Measurements from ENCODE around the gene RUNX2. TPM values are rescaled to one million over a fixed set of nuclear protein-coding genes. Genes with fewer than 3 reads are reported as not detected.

Gene RUNX2
- total and polyA plus RNA-seq, 4 donors = 0.83 to 2.8 (median 2.0) TPM

DNA sequence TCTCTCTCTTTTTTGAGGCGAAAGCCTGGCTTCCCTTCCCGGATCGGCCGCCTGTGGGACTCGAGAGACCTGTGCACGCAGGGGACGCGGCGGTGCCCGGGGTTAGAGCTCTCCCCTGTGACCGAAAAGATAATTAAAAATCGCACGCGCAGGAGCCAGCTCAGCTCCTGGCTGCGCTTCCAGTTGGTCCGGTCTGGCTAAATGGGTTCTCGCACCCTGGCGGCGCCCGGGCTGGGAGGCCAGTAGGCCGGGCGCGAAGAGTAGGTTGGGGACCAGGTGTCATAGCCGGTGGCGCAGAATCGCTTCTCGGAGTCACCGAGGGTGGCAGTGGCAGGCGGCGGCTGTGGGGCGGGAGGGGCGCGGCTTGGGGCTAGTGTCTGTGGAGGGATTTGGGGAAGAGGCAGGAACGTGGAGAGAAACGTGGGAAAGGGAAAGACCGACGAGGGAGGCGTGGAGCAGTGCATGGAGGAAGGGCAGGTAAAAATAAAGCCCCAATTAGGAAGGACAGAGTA, 91.5 kb downstream of the RUNX2 start:
- 2% methylated on average over 32 of the region's 38 CpGs for WGBS (ENCODE audit: insufficient coverage)
- H3K27ac ChIP-seq (ENCODE audit: low read depth, low read length) = no peak overlapping the region
- peak overlapping the region; percentile 55 for H3K4me3 ChIP-seq (ENCODE audit: low read depth, low read length)
- peak in 3 of 6 donors; percentile 9 to 71 (median 59) for DNase-seq (ENCODE audit: low read depth in 4 of 6, low spot score in 6 of 6)
- H3K9me3 ChIP-seq (ENCODE audit: control insufficient read depth, insufficient read depth, low read length) = no peaks in the 10 kb centered on the region
- no peaks in the 10 kb centered on the region for H3K36me3 ChIP-seq (ENCODE audit: control insufficient read depth, insufficient read depth, low read length)
- H3K4me1 ChIP-seq (ENCODE audit: control insufficient read depth, insufficient read depth, low read length) = peaks cover 46% of the 10 kb centered on the region
- H3K27me3 ChIP-seq (ENCODE audit: control insufficient read depth, insufficient read depth, low read length) = peaks cover 89% of the 10 kb centered on the region

DNA sequence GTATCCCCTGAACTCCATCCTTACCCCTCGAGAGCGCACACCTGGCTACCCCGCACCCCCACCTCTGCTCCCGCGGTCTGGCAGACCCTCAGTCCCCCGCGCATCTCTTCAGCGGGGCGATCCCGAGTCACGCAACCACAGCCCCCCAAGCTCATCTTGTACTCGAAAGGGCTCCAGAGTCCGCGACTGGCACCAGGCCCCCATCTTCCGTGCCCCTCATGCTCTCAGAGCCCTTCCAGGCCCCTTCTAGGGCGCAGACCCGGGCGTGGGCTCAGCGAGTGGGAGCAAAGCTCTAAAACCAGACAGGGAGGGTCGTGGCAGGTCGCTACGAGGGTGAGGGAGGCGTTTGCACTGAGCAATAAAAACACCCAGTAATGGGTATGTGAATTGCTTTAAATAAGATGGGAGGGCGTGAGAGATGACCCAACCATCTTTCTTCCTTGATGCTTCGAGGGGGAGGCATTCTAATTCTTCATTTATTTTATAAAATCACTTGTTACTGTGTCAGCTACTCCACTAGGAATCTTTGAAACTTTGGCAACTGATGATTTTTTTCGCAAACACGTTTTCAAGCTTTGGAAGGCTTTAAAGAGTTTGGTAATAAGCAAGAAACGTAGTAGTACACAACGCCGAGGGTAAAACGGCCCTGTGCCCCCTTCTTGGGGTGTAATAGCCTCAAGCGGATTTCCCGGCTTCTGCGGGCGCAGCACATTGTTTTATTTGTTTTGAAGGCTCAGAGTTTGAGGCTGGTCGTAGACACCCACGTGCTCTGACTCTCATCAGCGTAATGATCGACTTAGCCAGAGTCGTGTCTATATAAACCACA, 92.2 kb downstream of the RUNX2 start:
- DNase-seq (ENCODE audit: low read depth in 4 of 6, low spot score in 6 of 6) = peak in 2 of 6 donors; percentile 48 to 54
- Histone ChIP-seq H3K27me3 (ENCODE audit: control insufficient read depth, insufficient read depth, low read length) (peaks cover 89% of the 10 kb centered on the region), H3K4me1 (ENCODE audit: control insufficient read depth, insufficient read depth, low read length) (peaks cover 46% of the 10 kb centered on the region), H3K27ac (ENCODE audit: low read depth, low read length) (no peak overlapping the region), H3K36me3 (ENCODE audit: control insufficient read depth, insufficient read depth, low read length) (no peaks in the 10 kb centered on the region), H3K9me3 (ENCODE audit: control insufficient read depth, insufficient read depth, low read length) (no peaks in the 10 kb centered on the region), H3K4me3 (ENCODE audit: low read depth, low read length) (peak overlapping the region; percentile 55)
- 3% methylated on average over 33 of the region's 40 CpGs for WGBS (ENCODE audit: insufficient coverage)

DNA sequence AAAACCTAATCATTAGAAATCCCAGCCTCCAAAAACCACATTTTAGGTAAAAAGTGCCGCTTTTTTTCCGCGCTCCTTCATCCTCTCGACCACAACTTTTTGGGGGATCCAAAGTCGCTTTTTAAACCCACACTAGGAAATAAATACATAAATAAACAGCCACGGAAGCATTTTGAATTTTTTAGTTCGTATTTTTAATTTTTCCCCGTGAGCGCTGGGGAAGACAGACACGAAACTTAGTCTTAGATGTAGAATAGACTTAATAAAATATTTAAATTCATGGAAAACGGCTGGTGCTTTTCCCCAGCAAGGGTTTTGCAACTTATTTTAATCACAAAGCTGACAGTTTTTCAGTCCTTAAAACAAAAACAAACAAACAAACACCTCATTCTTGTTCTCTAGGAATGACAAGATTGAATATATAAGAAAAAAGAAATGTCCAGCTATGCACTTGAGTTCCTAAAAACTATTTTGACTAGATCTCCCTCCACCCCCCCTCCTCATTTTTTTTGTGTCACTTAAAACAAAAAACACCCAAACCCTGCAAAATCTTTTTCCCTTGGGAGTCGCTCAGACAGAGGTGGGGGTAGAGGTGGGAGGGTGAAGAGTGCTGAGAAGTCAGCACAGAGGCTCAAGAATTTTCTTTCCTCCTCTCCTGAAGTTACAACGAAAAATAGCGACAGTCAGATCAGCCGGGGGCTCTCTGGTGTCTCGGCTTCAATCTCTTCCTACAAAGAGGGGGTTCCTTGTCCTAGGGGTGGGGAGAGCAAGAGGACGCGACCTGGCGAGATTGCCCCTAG, 93.0 kb downstream of the RUNX2 start:
- H3K27ac ChIP-seq (ENCODE audit: low read depth, low read length) = no peak overlapping the region
- WGBS (ENCODE audit: insufficient coverage) = 0% methylated on average over 10 of the region's 19 CpGs
- no peaks in the 10 kb centered on the region for H3K9me3 ChIP-seq (ENCODE audit: control insufficient read depth, insufficient read depth, low read length)
- H3K36me3 ChIP-seq (ENCODE audit: control insufficient read depth, insufficient read depth, low read length) = no peaks in the 10 kb centered on the region
- DNase-seq (ENCODE audit: low read depth in 4 of 6, low spot score in 6 of 6) = peak in 2 of 6 donors; percentile 22 to 50
- peak overlapping the region; percentile 55 for H3K4me3 ChIP-seq (ENCODE audit: low read depth, low read length)
- peaks cover 46% of the 10 kb centered on the region for H3K4me1 ChIP-seq (ENCODE audit: control insufficient read depth, insufficient read depth, low read length)
- peaks cover 83% of the 10 kb centered on the region for H3K27me3 ChIP-seq (ENCODE audit: control insufficient read depth, insufficient read depth, low read length)

DNA sequence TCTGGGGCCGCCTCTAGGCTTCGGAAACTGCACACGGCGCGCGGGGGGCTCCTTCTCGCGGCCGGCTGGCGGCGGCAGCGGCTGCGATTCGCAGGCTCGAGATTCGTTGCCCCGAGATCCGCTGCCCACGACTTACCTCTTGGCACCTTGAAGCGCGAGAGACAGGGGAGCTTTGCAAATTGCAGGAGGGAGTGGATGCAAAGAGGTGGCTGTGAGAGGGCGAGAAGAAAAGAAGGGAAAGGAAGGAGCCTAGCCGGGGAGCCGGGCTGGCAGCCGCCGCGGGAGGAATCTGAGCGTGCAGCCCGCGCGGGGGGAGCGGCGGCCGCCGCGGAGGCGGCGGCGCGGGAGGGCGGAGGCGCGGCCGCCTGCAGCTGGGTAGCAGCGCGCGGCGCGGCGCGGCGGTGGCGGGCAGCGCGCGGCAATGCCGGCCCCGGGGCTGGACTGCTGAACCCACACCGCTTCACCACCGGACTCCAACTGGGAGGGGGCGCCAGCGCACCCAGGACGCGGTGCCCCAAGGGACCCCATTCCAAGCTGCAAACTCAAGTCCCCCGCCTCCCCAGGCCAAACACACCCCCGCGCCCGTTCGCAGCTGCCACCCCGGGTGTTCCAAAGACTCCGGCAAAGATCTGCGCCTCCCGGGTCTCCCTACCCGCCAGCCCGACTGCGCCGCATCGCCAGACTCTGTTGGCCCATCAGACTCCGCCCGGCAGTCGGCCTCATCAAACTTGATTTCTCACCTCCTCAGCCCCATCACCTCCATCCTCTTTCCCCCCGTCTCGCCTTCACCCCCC, 93.8 kb downstream of the RUNX2 start:
- peaks cover 46% of the 10 kb centered on the region for H3K4me1 ChIP-seq (ENCODE audit: control insufficient read depth, insufficient read depth, low read length)

DNA sequence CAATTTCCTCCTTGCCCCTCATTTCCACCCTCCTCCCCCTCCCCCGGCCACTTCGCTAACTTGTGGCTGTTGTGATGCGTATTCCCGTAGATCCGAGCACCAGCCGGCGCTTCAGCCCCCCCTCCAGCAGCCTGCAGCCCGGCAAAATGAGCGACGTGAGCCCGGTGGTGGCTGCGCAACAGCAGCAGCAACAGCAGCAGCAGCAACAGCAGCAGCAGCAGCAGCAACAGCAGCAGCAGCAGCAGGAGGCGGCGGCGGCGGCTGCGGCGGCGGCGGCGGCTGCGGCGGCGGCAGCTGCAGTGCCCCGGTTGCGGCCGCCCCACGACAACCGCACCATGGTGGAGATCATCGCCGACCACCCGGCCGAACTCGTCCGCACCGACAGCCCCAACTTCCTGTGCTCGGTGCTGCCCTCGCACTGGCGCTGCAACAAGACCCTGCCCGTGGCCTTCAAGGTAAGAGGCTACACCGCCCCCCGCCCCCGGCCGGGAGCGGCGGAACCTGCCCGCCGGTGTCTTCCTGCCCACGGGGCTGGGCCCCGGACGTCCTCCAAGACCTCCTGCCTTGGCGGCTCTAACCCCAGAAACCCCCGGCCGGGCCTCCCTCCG, 94.5 kb downstream of the RUNX2 start:
- H3K27ac ChIP-seq (ENCODE audit: low read depth, low read length) = no peak overlapping the region
- H3K27me3 ChIP-seq (ENCODE audit: control insufficient read depth, insufficient read depth, low read length) = peaks cover 75% of the 10 kb centered on the region
- no peaks in the 10 kb centered on the region for H3K9me3 ChIP-seq (ENCODE audit: control insufficient read depth, insufficient read depth, low read length)
- H3K4me3 ChIP-seq (ENCODE audit: low read depth, low read length) = peak overlapping the region; percentile 55
- peaks cover 46% of the 10 kb centered on the region for H3K4me1 ChIP-seq (ENCODE audit: control insufficient read depth, insufficient read depth, low read length)
- no peaks in the 10 kb centered on the region for H3K36me3 ChIP-seq (ENCODE audit: control insufficient read depth, insufficient read depth, low read length)
- peak in 2 of 6 donors; percentile 57 to 72 for DNase-seq (ENCODE audit: low read depth in 4 of 6, low spot score in 6 of 6)
- 0% methylated on average over 53 of the region's 55 CpGs for WGBS (ENCODE audit: insufficient coverage)

More for the DNA sequence above, 93.8 kb downstream of the RUNX2 start:
- H3K9me3 ChIP-seq (ENCODE audit: control insufficient read depth, insufficient read depth, low read length) = no peaks in the 10 kb centered on the region
- H3K27ac ChIP-seq (ENCODE audit: low read depth, low read length) = no peak overlapping the region
- peaks cover 80% of the 10 kb centered on the region for H3K27me3 ChIP-seq (ENCODE audit: control insufficient read depth, insufficient read depth, low read length)
- no peaks in the 10 kb centered on the region for H3K36me3 ChIP-seq (ENCODE audit: control insufficient read depth, insufficient read depth, low read length)
- WGBS (ENCODE audit: insufficient coverage) = under 1% methylated on average over 82 of the region's 83 CpGs
- DNase-seq (ENCODE audit: low read depth in 4 of 6, low spot score in 6 of 6) = peak in 3 of 6 donors; percentile 43 to 82 (median 79)
- peak overlapping the region; percentile 55 for H3K4me3 ChIP-seq (ENCODE audit: low read depth, low read length)

DNA sequence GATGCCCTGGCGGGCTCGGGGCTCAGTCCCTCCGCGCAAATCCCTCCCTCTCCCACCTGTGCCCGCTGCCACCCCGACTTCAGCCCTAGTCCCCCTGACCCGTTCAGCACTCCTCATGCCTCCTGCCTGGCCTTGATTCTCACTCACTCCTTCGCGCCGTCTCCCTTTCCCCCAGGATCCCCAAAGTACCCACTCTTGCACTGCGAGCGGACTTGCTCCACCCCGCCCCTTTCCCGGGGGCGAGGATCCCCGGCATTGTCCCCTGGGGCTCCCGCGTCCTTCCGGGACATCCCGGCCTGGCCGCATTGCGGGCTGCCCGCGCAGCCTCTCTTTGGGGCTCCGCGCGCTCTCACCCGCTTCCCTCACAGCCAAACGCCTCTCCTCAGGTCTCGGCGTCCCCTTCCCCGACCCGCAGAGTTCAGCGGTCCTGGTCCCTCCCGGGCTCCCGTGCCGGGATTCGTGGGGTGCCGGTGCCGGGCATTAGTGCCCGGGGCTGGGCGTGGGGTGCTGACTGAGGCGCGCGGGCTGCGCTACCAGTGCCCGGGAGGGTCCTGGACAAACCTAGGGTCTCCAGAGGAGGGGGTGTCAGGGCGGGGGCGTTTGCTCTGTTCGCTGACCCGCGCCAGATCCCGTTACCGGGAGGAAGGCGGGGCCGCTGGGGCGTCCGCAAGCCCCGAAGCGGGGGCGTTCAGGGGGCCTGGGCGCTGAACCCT, 95.1 kb downstream of the RUNX2 start:
- under 1% methylated on average over 62 of the region's 62 CpGs for WGBS (ENCODE audit: insufficient coverage)

DNA sequence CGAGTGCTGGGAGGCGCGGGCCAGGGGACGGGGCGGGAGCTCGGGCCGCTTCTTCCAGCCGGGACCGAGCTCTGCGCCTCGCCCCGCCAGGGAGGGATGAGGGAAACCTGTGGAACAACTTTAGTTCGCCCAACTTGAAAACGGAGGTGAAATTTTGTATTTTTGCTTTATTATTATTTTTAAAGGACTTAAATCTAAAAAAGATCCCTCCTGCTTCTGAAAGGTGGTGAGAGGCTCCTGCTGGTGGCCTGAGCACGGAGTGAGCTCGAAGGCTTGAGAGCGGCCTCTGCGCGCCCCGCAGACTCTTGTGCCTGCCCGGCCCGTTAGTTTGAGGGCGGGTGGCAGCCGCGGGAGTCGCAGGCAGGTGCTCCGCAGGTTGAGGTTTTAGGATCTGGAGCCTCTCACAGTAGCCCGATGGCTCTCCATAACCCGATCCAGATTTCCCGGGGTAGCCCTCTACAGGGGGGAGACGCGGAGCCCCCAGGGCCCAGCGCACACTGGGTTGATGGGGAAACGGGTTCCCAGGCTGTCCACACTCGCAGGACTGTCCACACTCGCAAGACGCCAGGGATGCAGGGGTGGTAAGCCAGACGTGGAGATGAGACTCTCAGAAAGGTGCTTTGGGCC, 95.8 kb downstream of the RUNX2 start:
- no peak for DNase-seq (ENCODE audit: low read depth in 4 of 6, low spot score in 6 of 6)
- peak overlapping the region; percentile 55 for H3K4me3 ChIP-seq (ENCODE audit: low read depth, low read length)
- peaks cover 62% of the 10 kb centered on the region for H3K27me3 ChIP-seq (ENCODE audit: control insufficient read depth, insufficient read depth, low read length)
- H3K9me3 ChIP-seq (ENCODE audit: control insufficient read depth, insufficient read depth, low read length) = no peaks in the 10 kb centered on the region
- peaks cover 46% of the 10 kb centered on the region for H3K4me1 ChIP-seq (ENCODE audit: control insufficient read depth, insufficient read depth, low read length)
- no peaks in the 10 kb centered on the region for H3K36me3 ChIP-seq (ENCODE audit: control insufficient read depth, insufficient read depth, low read length)
- no peak overlapping the region for H3K27ac ChIP-seq (ENCODE audit: low read depth, low read length)
- 10% methylated on average over 30 of the region's 38 CpGs for WGBS (ENCODE audit: insufficient coverage)

More for the DNA sequence above, 95.1 kb downstream of the RUNX2 start:
- Histone ChIP-seq H3K27me3 (ENCODE audit: control insufficient read depth, insufficient read depth, low read length) (peaks cover 68% of the 10 kb centered on the region), H3K4me3 (ENCODE audit: low read depth, low read length) (peak overlapping the region; percentile 55), H3K36me3 (ENCODE audit: control insufficient read depth, insufficient read depth, low read length) (no peaks in the 10 kb centered on the region), H3K9me3 (ENCODE audit: control insufficient read depth, insufficient read depth, low read length) (no peaks in the 10 kb centered on the region), H3K27ac (ENCODE audit: low read depth, low read length) (no peak overlapping the region), H3K4me1 (ENCODE audit: control insufficient read depth, insufficient read depth, low read length) (peaks cover 46% of the 10 kb centered on the region)
- DNase-seq (ENCODE audit: low read depth in 4 of 6, low spot score in 6 of 6) = peak in 1 of 6 donors; percentile 36

DNA sequence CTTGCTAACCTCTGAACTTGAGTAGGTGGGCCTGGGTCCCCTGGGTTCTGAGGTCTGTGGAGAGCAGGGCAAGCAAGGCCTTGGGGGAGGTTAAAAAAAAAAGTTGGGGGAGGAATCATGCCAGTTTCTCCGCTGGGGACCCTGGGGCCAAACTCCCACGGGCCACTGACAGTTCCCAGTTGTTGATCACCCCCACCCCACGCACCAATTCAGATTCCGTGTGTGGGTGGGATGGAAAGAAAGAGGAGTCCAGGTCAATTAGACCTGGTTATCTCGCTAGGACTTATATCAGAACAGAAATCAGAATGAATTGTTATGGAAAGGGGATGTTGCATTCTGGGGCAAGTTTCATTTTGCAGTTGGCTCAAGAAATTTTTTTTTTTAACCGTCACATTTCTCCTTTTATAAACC, 96.3 kb downstream of the RUNX2 start:
- Histone ChIP-seq H3K9me3 (ENCODE audit: control insufficient read depth, insufficient read depth, low read length) (no peaks in the 10 kb centered on the region), H3K27me3 (ENCODE audit: control insufficient read depth, insufficient read depth, low read length) (peaks cover 56% of the 10 kb centered on the region), H3K36me3 (ENCODE audit: control insufficient read depth, insufficient read depth, low read length) (no peaks in the 10 kb centered on the region), H3K27ac (ENCODE audit: low read depth, low read length) (no peak overlapping the region), H3K4me3 (ENCODE audit: low read depth, low read length) (no peak overlapping the region), H3K4me1 (ENCODE audit: control insufficient read depth, insufficient read depth, low read length) (peaks cover 44% of the 10 kb centered on the region)
- WGBS (ENCODE audit: insufficient coverage) = 100% methylated on average over 1 of the region's 6 CpGs
- no peak for DNase-seq (ENCODE audit: low read depth in 4 of 6, low spot score in 6 of 6)
